H1 (cell line): ENCODE measurements around the gene FKBP1B. TPM values are rescaled to one million over a fixed set of nuclear protein-coding genes. Genes with fewer than 3 reads are reported as not detected.

Experiments
- CTCF ChIA-PET: fragments of 300-600 bp; sonication (Branson Sonifier 250); formaldehyde crosslinking; loops from one replicate; lab custom pipeline; 2021; ENCODE audit not compliant: partially characterized antibody; lab: Charles Lee
- POLR2A ChIA-PET: fragments of 300-600 bp; sonication (Branson Sonifier 250); formaldehyde crosslinking; loops from one replicate; lab custom pipeline; 2021; ENCODE audit warnings: inconsistent platforms; ENCODE audit not compliant: partially characterized antibody; lab: Charles Lee
- DNase-seq, 2 experiments: peaks; one replicate each; pipeline versions ENCODE4 v3.0.0 to v3.0.0-alpha.2; 2010 to 2022; ENCODE audit warnings: low spot score in 2 of 2, low read depth in 1 of 2, mixed read lengths in 1 of 2
- FAIRE-seq: peaks from 2 replicates; lab custom pipeline; 2011; peaks lifted over from hg19 to GRCh38; lab: Jason Lieb, UNC
- H2AFZ ChIP-seq: 2 replicates; pipeline ENCODE4 v1.8.1; 2012; ENCODE audit warnings: low read length, inconsistent platforms
- H2AK5ac ChIP-seq: 2 replicates; pipeline ENCODE4 v1.6.1; 2013; ENCODE audit warnings: low read depth, low read length
- H2BK120ac ChIP-seq: replicated peaks from 2 replicates; pipeline ENCODE3; 2013; ENCODE audit warnings: low read depth, low read length, inconsistent platforms
- H2BK12ac ChIP-seq: 2 replicates; pipeline ENCODE4 v1.6.1; 2013; ENCODE audit warnings: low read depth, low read length
- H2BK15ac ChIP-seq: 2 replicates; pipeline ENCODE4 v1.6.1; 2013; ENCODE audit warnings: low read length
- H2BK20ac ChIP-seq: 2 replicates; pipeline ENCODE4 v1.6.1; 2013; ENCODE audit warnings: low read length
- H2BK5ac ChIP-seq: 2 replicates; pipeline ENCODE4 v1.6.1; 2013; ENCODE audit warnings: low read depth, low read length
- H3K14ac ChIP-seq: 2 replicates; pipeline ENCODE4 v1.6.1; 2013; ENCODE audit warnings: inconsistent platforms; ENCODE audit not compliant: insufficient read length
- H3K18ac ChIP-seq: 2 replicates; pipeline ENCODE4 v1.6.1; 2013; ENCODE audit warnings: low read length; ENCODE audit errors: extremely low read depth
- H3K23ac ChIP-seq: 2 replicates; pipeline ENCODE4 v1.6.1; 2013; ENCODE audit warnings: inconsistent platforms; ENCODE audit not compliant: insufficient read length
- H3K23me2 ChIP-seq: 2 replicates; pipeline ENCODE4 v1.6.1; 2013; ENCODE audit warnings: low read depth, low read length
- H3K27ac ChIP-seq: 2 replicates; pipeline ENCODE4 v1.6.1; 2011; ENCODE audit warnings: low read depth, low read length, inconsistent platforms
- H3K27me3 ChIP-seq, 4 experiments: replicated peaks in 1 of 4; 1 replicate in 1 of 4; 2 replicates in 3 of 4; pipeline versions ENCODE4 v1.6.1 to v1.8.1; 2011 to 2013; ENCODE audit warnings: low read length in 3 of 4, mild to moderate bottlenecking in 3 of 4, inconsistent platforms in 2 of 4, mixed read lengths in 2 of 4, moderate library complexity in 1 of 4; ENCODE audit not compliant: control insufficient read depth in 3 of 4, insufficient read depth in 3 of 4; ENCODE audit errors: extremely low read depth in 1 of 4
- H3K36me3 ChIP-seq, 4 experiments: 2 replicates each; pipeline versions ENCODE4 v1.6.1 to v1.8.1; 2011 to 2013; ENCODE audit warnings: mild to moderate bottlenecking in 4 of 4, low read length in 3 of 4, moderate library complexity in 2 of 4, control low read depth in 1 of 4, inconsistent platforms in 1 of 4; ENCODE audit not compliant: insufficient read depth in 4 of 4, control insufficient read depth in 2 of 4
- H3K4ac ChIP-seq: replicated peaks from 2 replicates; pipeline ENCODE3; 2013; ENCODE audit warnings: low read length, low read depth, mixed read lengths, inconsistent platforms; ENCODE audit not compliant: insufficient read length
- H3K4me1 ChIP-seq, 4 experiments: replicated peaks in 1 of 4; 1 replicate in 1 of 4; 2 replicates in 3 of 4; pipeline versions ENCODE4 v1.6.1 to v1.8.1; 2011 to 2013; ENCODE audit warnings: low read length in 3 of 4, inconsistent platforms in 2 of 4, mixed read lengths in 1 of 4; ENCODE audit not compliant: insufficient read depth in 4 of 4, control insufficient read depth in 3 of 4
- H3K4me2 ChIP-seq, 2 experiments: 2 replicates each; pipeline versions ENCODE4 v1.6.1 to v1.8.1; 2011 to 2013; ENCODE audit warnings: low read depth in 2 of 2, low read length in 2 of 2, control low read depth in 1 of 2, inconsistent platforms in 1 of 2, mild to moderate bottlenecking in 1 of 2; ENCODE audit not compliant: insufficient read depth in 1 of 2
- H3K4me3 ChIP-seq, 4 experiments: fragments of 200-600, 300-600 bp in 1 of 4; sonication (generic), shearing (Covaris generic), sonication (Bioruptor Twin) in 1 of 4; 2 replicates each; pipeline versions ENCODE4 v1.5.1 to v1.8.1; 2011 to 2016; ENCODE audit warnings: low read length in 4 of 4, low read depth in 3 of 4, control low read depth in 2 of 4, inconsistent platforms in 2 of 4, mild to moderate bottlenecking in 2 of 4, mixed read lengths in 1 of 4, moderate library complexity in 1 of 4; ENCODE audit not compliant: insufficient read depth in 2 of 4; ENCODE audit errors: extremely low read depth in 1 of 4
- H3K56ac ChIP-seq: replicated peaks from 2 replicates; pipeline ENCODE3; 2013; ENCODE audit warnings: low read depth, mild to moderate bottlenecking, mixed read lengths, low read length, inconsistent platforms; ENCODE audit not compliant: insufficient read length
- H3K79me1 ChIP-seq: 2 replicates; pipeline ENCODE4 v1.6.1; 2013; ENCODE audit warnings: low read depth, low read length, control low read depth
- H3K79me2 ChIP-seq, 2 experiments: 2 replicates each; pipeline versions ENCODE4 v1.6.1 to v1.8.1; 2012 to 2013; ENCODE audit warnings: low read length in 2 of 2, mild to moderate bottlenecking in 2 of 2, inconsistent platforms in 1 of 2; ENCODE audit not compliant: insufficient read depth in 2 of 2, control insufficient read depth in 1 of 2
- H3K9ac ChIP-seq, 4 experiments: replicated peaks in 1 of 4; 1 replicate in 1 of 4; 2 replicates in 3 of 4; pipeline versions ENCODE4 v1.6.1 to v1.8.1; 2011 to 2013; ENCODE audit warnings: low read depth in 3 of 4, low read length in 3 of 4, control low read depth in 2 of 4, mild to moderate bottlenecking in 2 of 4, moderate library complexity in 2 of 4, inconsistent platforms in 1 of 4; ENCODE audit errors: extremely low read depth in 1 of 4
- H3K9me3 ChIP-seq, 2 experiments: 2 replicates each; pipeline versions ENCODE4 v1.6.1 to v1.8.1; 2012 to 2013; ENCODE audit warnings: mild to moderate bottlenecking in 2 of 2, moderate library complexity in 2 of 2, control low read depth in 1 of 2, inconsistent platforms in 1 of 2, low read depth in 1 of 2, low read length in 1 of 2, mixed read lengths in 1 of 2; ENCODE audit not compliant: insufficient read depth in 2 of 2
- H4K20me1 ChIP-seq, 2 experiments: replicated peaks in 1 of 2; 2 replicates each; pipeline versions ENCODE3 to v1.8.1; 2011 to 2013; ENCODE audit warnings: inconsistent platforms in 2 of 2, low read length in 2 of 2, mild to moderate bottlenecking in 1 of 2; ENCODE audit not compliant: insufficient read depth in 2 of 2, control insufficient read depth in 1 of 2
- H4K5ac ChIP-seq: 2 replicates; pipeline ENCODE4 v1.6.1; 2013; ENCODE audit warnings: low read length, low read depth, mixed read lengths, inconsistent platforms; ENCODE audit not compliant: insufficient read length
- H4K8ac ChIP-seq: 2 replicates; pipeline ENCODE4 v1.8.0; 2013; ENCODE audit warnings: mild to moderate bottlenecking, moderate library complexity, low read length, inconsistent platforms; ENCODE audit not compliant: insufficient read depth; ENCODE audit errors: extremely low read depth
- H4K91ac ChIP-seq: replicated peaks from 2 replicates; pipeline ENCODE3; 2013; ENCODE audit warnings: low read length, mixed read lengths, inconsistent platforms; ENCODE audit not compliant: insufficient read length
- BACH1 ChIP-seq: IDR thresholded peaks from 2 replicates; pipeline ENCODE4 v1.6.1; 2012; ENCODE audit warnings: low read length, improper control_type of control experiment
- CBX8 ChIP-seq: fragments of 300-800, 300-1000 bp; sonication (generic); IDR thresholded peaks from 2 replicates; pipeline ENCODE4 v1.7.1; 2016; ENCODE audit warnings: low read depth, low read length, borderline replicate concordance
- CHD2 ChIP-seq: IDR thresholded peaks from 2 replicates; pipeline ENCODE4 v1.6.1; 2012; ENCODE audit warnings: low read length, improper control_type of control experiment
- CTBP2 ChIP-seq: IDR thresholded peaks from 2 replicates; pipeline ENCODE4 v1.7.0; 2011; ENCODE audit warnings: borderline replicate concordance, mild to moderate bottlenecking, moderate library complexity, mixed read lengths, low read length; ENCODE audit not compliant: insufficient read depth, insufficient read length
- FOSL1 ChIP-seq: IDR thresholded peaks from 2 replicates; pipeline ENCODE4 v1.6.1; 2011; ENCODE audit warnings: mild to moderate bottlenecking, low read depth, low read length, moderate library complexity; ENCODE audit not compliant: insufficient read depth
- JUND ChIP-seq: IDR thresholded peaks from 2 replicates; pipeline ENCODE4 v1.6.1; 2011; ENCODE audit warnings: mild to moderate bottlenecking, improper control_type of control experiment, low read length
- PHF8 ChIP-seq: fragments of 200-600 bp; sonication (generic); conservative IDR thresholded peaks from 2 replicates; pipeline ENCODE4 v1.7.1; 2012; ENCODE audit warnings: low read depth, mild to moderate bottlenecking, inconsistent platforms, low read length, moderate library complexity
- POLR2AphosphoS5 ChIP-seq: IDR thresholded peaks from 2 replicates; pipeline ENCODE4 v1.6.1; 2011; ENCODE audit warnings: low read depth, low read length
- RAD21 ChIP-seq, 2 experiments: IDR thresholded peaks in 1 of 2; conservative IDR thresholded peaks in 1 of 2; 2 replicates each; pipeline ENCODE4 v1.6.1; 2011; ENCODE audit warnings: low read depth in 2 of 2, low read length in 2 of 2, improper control_type of control experiment in 1 of 2, inconsistent platforms in 1 of 2, mild to moderate bottlenecking in 1 of 2, moderate library complexity in 1 of 2
- RXRA ChIP-seq: IDR thresholded peaks from 2 replicates; pipeline ENCODE4 v1.6.1; 2011; ENCODE audit warnings: low read depth, mild to moderate bottlenecking, low read length, moderate library complexity; ENCODE audit not compliant: insufficient read depth
- SIRT6 ChIP-seq: IDR thresholded peaks from one replicate; pipeline ENCODE4 v1.7.1; 2012; ENCODE audit warnings: low read length, inconsistent platforms
- SP1 ChIP-seq: IDR thresholded peaks from 2 replicates; pipeline ENCODE4 v1.6.1; 2011; ENCODE audit warnings: low read depth, low read length
- polyA plus RNA-seq, 7 experiments: library from polyadenylated mRNA; depleted of rRNA in 3 of 7; stranded (reverse) in 5 of 7; unstranded in 2 of 7; fragments of >200 nt in 5 of 7; fragments of 200-250 nt in 2 of 7; gene quantifications; 1 replicate in 5 of 7; 2 replicates in 1 of 7; 4 replicates in 1 of 7; pipeline versions ENCODE4 v1.2.1 to v1.2.3, GENCODE V29; 2011 to 2013; ENCODE audit warnings: missing spikeins in 2 of 7, mixed read lengths in 2 of 7
- total RNA-seq: library from RNA; stranded (reverse); fragmentation: NEBNext Ultra II Directional; extraction: Animal tissue kit (Norgen Biotek cat#: 25700); gene quantifications from 2 replicates; pipeline ENCODE4 v1.2.1, GENCODE V29; 2021

Gene FKBP1B
- total and polyA plus RNA-seq, 2 of the 8 experiments (the other 6 are each of a cell fraction or from before 2014, with no cell fraction given): 50.8 to 151 TPM

- Histone ChIP-seq H3K23ac (no peak overlapping the region), H3K36me3 (no peaks in the 10 kb centered on the region), H4K91ac (no peak overlapping the region), H3K79me1 (no peaks in the 10 kb centered on the region), H2BK20ac (no peak overlapping the region), H2BK5ac (no peak overlapping the region), H3K18ac (no peak overlapping the region), H3K4me2 (no peak overlapping the region), H2BK15ac (no peak overlapping the region), H2BK12ac (no peak overlapping the region), H3K4ac (no peak overlapping the region), H3K79me2 (no peaks in the 10 kb centered on the region), H3K4me3 (no peak overlapping the region), H3K9ac (no peak overlapping the region), H2AK5ac (no peak overlapping the region), H3K9me3 (no peaks in the 10 kb centered on the region; a peak in 1 of 4 replicates), H3K56ac (no peak overlapping the region), H4K5ac (no peak overlapping the region), H3K23me2 (no peaks in the 10 kb centered on the region), H4K20me1 (no peaks in the 10 kb centered on the region), H3K4me1 (no peaks in the 10 kb centered on the region), H3K27me3 (no peaks in the 10 kb centered on the region), H3K27ac (no peak overlapping the region), H2BK120ac (no peak overlapping the region), H4K8ac (no peak overlapping the region), H3K14ac (no peak overlapping the region), H2AFZ (no peak overlapping the region)
- ChIA-PET CTCF (interaction anchor here (0.7 to 0.9 kb wide), 3 partner anchors 54 to 248 kb away, joined by 3 to 4 read pairs (median 3); no protein-coding TSS in a partner anchor), POLR2A (interaction anchor here (1.3 kb wide), 1 partner anchor 15 kb away, joined by 3 read pairs; no protein-coding TSS in a partner anchor)
- FAIRE-seq: no peak
- no peak for DNase-seq
- TF ChIP-seq CHD2 (no peak), CTBP2 (no peak), POLR2AphosphoS5 (no peak), SP1 (no peak), BACH1 (no peak), JUND (no peak), FOSL1 (no peak), SIRT6 (no peak), RAD21 (IDR thresholded peaks at IDR 0.05 in 1 of 2, conservative IDR thresholded peaks at IDR 0.05 in 1 of 2; ENCODE audit: low read depth in 2 of 2, low read length in 2 of 2) (no peak), RXRA (no peak), PHF8 (no peak), CBX8 (no peak)
Observed at GRCh38 chr2:24106786-24107185, 57.2 kb downstream of the FKBP1B start.
